Esophagus muscularis mucosa (tissue), 4 donors: Measurements from ENCODE around the gene PRKCE.

Experiments
- EP300 ChIP-seq: sonication (generic); formaldehyde crosslinking; IDR thresholded peaks from one replicate; pipeline ENCODE4 v1.6.1; 2017; ENCODE audit warnings: antibody characterized with exemption
- POLR2A ChIP-seq: fragments of 450-650 bp; IDR thresholded peaks from one replicate; pipeline ENCODE4 v1.6.1; 2017; ENCODE audit warnings: antibody characterized with exemption, moderate library complexity, mild to moderate bottlenecking, low read depth
- TF ChIP-seq, protein P1 (sequence below), 3 experiments: fragments of 200-600 bp in 2 of 3; fragments of 450-650 bp in 1 of 3; sonication (generic) in 2 of 3; IDR thresholded peaks; one replicate each; pipeline ENCODE4 v1.5.1; 2017 to 2019; ENCODE audit warnings: antibody characterized with exemption in 3 of 3, mild to moderate bottlenecking in 2 of 3, moderate library complexity in 1 of 3

DNA sequence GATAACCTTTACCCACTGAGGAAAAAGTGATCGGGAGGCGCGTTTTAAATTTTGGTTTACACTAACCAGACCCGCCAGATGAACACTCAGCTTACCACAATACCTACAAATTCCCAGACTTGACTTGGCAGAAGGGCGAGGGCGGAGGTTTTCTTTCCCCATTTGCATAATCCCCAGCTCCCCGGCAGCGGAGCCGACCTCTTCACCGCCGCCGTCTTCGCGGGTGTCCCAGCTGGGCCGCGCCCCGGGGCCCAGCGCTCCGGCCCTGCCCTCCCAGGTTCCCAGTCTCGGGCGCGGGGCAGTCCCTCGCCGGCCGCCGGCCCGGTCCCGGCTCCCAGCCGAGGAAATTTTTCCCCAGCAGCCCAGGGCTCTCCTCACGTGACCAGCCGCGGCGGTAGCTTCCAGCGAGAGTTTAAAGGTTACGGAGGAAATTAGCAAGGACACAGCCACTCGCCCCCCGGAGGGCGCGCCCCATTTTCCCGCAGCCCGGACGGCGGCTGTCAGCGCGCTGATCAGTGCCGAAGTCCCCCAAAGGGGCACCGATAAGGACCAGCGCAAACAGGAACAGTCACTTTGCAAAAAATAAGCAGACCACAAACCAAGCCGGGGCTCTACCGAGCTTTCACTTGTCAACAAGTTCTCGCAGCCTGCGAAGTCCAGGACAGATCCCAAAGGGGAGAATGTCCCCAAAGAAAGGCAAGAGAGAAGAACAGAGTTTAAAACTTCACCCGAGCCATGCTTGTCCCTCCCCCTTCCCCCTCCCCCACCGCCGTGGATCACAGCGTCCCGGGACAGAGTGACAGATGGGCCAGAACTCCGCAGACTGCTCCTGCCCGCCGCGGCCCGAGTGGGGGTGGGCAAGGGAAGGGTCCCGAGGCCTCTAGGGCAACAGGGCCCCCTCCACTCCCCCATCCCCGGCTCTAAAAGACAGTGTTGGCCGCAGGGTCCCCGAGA is 1.3 kb upstream of the PRKCE start:
- TF ChIP-seq, protein P1, sequence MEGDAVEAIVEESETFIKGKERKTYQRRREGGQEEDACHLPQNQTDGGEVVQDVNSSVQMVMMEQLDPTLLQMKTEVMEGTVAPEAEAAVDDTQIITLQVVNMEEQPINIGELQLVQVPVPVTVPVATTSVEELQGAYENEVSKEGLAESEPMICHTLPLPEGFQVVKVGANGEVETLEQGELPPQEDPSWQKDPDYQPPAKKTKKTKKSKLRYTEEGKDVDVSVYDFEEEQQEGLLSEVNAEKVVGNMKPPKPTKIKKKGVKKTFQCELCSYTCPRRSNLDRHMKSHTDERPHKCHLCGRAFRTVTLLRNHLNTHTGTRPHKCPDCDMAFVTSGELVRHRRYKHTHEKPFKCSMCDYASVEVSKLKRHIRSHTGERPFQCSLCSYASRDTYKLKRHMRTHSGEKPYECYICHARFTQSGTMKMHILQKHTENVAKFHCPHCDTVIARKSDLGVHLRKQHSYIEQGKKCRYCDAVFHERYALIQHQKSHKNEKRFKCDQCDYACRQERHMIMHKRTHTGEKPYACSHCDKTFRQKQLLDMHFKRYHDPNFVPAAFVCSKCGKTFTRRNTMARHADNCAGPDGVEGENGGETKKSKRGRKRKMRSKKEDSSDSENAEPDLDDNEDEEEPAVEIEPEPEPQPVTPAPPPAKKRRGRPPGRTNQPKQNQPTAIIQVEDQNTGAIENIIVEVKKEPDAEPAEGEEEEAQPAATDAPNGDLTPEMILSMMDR (IDR thresholded peaks at IDR 0.05) = no peak
- TF ChIP-seq POLR2A (no peak), EP300 (no peak)
